COLO829 (cell line): ENCODE data around the gene PRRX2.

Source experiments
- DNase-seq: peaks from one replicate; pipeline ENCODE4 v3.0.0; 2012; ENCODE audit warnings: low spot score

The PRRX2 gene

DNA sequence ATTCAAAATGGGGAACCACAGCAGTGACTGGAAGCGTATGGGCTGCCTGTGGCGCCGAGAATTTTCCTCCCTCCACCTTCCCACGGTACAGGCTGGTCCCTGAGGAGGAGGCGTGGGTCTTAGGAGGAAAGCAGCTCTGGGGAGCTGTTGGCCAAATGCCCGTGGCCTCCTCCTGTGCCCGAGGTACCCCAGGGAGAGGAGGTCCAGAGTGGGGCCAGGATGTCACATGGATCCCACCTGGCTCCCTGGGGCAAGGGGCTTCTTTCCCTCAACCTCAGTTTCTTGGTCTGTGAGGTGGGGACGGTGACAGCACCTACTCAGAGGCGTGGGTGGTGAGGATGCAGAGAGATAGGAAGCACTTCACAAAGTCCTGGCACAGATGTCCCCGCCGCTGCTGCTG, 16.5 kb downstream of the PRRX2 start:
- DNase-seq: no peak

DNA sequence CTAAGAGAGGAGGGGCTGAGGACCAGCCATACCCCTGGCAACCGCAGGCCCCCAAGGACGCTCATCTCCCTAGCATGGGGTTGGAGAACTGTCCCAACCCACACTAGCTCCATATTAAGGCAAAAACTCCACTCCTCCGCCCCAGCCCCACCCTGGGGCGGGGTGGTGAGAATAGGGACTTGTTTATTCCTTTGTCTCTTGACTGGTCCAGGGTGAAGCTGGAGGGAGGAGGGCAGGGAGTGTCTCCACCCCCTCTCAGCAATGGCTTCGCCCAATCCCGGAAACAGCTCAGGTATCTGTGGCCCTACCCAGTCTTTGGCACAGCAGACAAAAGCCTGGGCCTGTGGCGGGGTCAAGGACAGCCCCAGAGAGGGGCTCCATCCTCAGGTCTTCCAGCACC, 16.9 kb downstream of the PRRX2 start:
- DNase-seq: no peak

DNA sequence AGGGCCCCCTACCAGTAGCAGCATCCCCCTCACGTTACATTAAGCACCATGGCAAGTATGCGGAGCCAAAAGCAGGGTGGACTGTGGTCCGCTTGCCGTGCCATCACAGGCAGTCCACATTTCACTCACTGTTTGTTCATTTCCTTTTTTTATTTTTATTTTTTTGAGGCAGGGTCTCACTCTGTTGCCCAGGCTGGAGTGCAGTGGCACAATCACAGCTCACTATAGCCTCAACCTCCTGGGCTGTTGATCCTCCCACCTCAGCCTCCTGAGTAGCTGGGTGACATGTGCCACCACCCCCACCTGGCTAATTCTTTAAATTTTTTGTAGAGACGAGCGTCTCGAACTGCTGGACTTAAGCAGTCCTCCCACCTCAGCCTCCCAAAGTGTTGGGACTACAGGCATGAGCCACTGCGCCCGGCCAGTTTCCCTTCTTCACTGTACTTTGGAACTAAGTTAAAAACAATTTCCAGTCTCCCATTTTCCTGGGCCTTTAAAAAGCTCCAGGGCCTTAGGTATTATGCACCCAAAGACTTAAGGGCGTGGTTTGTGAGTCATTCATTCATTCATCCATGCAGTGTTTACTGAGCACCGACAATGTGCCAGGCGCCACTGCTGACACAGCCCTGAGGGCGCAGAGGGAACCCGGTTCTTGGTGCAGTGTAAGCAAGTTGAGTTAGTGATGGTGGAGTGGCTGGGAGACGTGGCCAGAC, 19.9 kb downstream of the PRRX2 start:
- no peak for DNase-seq

DNA sequence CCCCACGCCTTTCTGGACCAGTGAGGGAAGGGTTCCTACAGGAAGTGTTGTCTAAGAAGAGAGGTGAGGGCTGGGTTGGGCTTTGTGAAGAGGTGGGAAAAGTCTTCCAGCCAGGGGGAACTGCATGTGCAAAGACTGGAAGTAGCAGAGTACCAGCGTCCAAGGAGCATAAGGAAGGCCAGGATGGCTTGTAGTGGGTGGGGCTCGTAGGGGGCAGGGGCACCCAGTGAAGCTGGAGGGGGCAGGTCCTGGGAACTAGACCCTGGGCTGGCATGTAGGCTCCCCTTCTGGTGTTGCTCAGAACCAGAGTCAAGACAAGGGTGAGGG, 20.4 kb downstream of the PRRX2 start:
- no peak for DNase-seq

DNA sequence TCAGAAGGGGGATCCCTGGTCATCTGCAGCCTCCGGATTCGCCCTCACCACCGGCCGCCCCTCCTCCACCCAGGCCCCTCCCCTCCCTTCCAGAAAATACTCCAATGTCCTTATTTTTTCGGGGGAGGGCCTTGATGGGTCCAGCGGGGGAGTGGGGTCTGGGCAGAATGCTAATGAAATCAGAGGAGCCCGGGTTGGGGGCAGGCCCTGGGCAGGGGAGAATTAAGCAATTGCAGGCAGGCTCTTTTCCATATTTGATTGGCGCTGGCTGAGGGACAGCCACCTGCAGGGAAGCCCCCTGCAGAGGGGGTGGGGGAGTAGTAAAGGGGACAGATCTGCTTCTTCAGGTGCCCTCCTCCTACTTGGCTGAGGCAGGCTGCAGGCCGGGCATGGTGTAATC, 21.3 kb downstream of the PRRX2 start:
- DNase-seq: no peak

DNA sequence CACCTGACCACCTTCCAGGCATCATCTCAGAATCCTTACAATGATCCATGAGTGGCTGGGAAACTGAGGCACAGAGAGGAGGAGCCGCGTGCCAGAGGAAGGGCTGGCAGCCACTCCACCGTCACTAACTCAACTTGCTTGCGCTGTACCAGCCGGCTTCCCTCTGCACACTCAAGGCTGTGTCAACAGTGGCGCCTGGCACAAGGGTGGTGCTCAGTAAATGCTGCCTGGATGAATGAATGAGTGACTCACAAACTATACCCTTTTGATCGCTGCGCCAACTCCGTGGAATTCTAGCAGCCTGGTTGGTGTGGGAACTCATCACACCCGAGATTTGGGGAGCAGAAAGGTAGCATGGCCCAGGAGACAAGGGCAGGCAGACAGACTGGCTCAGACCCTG, 21.9 kb downstream of the PRRX2 start:
- no peak for DNase-seq

DNA sequence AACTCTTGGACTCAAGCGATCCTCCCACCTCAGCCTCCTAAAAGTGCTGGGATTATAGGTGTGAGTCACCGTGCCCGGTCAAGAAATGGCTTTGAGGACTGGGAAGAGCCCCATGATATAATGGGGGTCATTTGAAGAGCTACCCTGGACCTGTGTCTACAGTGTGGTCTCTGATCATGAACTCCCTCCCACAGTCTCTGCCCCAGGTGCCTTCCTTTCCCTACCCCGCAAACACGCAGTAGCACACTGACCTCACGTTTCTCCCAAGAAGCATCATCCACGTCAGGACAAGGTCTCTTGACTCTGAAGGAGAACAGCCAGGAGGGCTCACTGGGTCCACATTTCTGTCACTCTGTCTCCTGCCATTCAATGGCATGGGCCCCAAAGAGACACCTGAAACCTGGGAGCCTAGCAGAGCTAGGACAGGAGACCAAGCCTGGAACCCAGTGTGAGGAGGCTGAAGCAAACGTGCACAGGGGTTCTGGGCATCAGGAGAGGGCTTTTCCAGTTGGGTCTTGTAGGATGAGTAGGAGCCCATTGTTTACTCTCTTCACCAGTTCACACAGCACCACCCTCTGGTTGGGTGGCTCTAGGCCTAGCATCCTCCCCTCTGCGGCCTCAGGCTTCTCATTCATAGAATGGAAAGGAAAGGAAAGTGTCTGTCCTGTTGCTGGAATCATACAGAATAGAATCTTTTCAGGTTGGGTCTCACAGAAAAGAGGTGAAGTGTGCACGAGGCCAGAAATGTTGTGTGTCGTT, 23.0 kb downstream of the PRRX2 start:
- no peak for DNase-seq

DNA sequence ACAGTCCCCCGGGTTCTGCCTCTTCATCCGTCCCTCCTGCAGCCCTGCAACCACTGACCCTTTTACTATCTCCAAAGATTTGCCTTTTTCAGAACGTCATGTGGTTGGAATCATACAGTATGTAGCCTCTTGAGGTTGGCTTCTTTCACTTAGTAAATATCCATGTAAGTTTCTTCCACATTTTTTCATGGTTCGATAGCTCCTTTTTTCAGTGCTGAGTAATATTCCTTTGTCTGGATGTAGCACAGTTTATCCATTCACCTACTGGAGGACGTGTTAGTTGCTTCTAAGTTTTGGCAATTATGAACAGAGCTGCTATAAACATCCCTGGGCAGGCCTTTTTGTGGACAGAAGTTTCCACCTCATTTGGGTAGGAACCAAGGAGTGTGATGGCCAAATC, 27.1 kb downstream of the PRRX2 start:
- no peak for DNase-seq

DNA sequence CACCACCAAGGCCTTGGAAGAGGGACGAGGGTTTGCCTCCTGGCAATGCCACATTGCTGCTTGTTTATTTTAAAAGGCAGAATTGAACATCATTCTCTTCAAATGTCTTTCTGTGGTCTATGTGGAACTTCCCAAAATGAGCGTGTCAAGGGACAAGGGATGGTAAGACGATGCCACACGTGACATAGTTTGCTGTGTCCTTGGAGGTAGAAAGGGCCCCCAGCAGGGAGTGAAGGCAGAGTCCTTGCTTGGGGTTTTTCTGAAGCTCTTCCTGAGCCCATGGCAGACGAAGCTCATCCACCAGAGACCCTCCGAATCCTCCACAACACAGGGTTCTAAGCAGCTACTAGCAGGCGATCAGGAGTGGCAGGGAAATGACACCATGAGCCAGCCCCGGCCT, 28.3 kb downstream of the PRRX2 start:
- DNase-seq: no peak

DNA sequence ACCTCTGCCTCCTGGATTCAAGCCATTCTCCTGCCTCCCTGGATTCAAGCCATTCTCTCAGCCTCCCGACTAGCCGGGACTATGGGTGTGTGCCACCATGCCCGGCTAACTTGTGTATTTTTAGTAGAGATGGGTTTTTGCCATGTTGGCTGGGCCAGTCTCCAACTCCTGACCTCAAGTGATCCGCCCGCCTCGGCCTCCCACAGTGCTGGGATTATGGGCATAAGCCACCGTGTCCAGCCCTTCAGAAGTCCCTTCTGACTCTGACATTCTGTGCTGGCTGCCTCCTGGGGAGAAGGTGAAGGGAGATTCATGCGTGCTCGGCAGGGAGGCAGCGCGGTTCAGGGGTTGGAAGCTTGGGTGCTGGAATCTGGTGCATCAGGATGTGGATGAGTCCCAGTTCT, 28.8 kb downstream of the PRRX2 start:
- no peak for DNase-seq

DNA sequence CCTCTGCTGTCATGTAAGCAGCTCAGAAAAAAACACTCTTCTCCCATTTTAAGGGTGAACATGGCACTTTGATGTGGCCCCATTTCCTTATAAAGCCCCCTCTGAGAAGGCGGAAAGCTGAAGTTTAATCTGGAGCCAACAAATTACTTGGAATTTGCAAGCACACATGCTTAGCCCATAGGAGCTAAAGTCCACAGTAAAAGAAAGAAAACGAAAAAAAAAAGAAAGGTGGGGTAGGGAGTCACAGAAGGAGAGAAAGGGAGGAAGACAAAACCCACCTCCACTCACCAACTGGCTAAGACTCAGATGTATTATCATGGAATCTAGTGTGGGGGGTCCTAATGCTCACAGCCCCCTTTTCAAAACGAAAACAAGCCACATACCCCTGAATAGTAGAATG, 30.4 kb downstream of the PRRX2 start:
- DNase-seq: no peak

DNA sequence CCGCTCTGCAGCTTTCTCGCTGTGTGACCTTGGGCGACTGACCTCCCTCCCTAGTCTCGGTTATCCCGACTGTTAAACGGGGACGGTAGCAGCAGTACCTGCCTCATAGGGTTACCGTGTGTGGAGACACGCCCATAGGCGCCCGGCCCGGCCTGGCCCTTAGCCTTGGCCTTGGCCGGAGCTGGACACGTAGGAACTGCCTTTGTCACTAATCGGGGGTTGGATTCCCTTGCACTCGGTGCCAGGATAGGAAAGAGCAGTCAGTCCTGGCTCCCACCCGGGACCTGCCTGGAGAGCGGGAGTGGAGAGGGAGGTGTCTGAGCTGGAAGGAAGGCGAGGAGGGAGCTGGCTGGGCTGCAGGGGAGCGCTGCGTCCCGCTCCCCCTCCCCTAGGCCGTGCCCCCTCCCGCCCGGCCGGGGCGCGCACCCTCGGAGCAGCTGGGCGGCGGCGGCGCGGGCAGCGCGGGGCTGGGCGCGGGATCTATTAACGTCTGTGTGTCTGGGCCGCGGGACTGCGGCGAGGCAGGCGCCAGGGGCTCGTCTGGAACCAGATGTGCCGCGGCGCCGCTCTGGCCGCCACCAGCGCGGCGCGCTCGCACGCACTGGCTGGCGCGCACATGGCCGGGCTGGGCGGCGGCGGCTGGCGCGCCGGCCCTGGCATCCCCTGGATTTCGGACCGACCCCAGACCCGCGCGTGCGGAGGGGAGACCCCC, 31.7 kb downstream of the PRRX2 start:
- DNase-seq: no peak

DNA sequence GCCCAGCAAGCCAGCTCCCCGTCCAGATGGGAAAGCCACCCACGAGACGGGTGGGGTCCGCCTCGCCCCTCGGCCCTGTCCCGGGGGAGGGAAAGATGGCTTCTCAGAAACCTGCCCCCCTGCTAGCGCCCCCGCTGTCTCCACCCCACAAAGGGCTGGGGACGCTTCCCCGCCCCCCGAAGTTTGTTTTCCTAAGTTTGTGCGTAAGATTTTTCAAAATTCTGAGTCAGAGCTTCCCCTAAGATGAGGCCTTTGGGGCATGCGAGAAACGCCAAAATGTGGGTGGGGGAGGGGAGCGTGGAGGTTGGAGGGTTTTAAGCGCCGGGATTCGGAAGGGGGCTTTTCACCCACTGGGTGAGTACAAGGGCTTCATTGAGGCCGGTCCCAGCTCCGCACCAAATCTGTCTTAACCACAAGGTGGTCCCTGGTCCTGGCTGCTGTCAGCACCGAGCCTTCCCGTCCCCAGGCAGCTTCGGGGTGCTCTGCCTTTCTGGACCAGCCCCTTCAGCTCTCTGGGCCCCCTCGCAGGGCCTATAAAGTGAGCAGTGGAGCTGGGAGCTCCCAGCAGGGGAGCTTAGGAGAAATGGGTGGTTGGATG, 32.3 kb downstream of the PRRX2 start:
- no peak for DNase-seq

DNA sequence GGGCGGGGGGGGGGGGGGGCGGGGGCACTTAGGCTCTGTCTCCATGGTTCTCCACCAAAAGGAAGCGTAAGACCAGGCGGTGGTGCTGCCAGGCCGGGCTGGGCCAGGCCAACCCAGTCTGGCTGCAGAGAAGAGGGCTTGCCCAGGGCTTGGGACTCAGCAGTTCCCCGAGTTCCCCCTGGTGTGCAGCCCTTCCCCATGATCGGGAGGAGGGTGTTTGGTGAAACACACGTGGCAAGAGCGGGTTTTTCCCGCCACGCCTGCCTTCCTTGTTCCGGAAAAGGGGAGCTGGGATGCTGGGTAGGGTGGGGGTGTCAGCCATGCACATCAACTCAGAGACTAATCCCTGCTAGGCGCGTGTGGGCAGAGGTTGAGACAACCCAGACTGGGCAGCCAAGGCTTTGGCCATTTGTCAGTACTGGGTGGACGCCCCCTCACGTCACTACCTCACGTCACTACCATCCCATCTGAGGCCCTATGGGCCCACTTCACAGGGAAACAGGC, 32.9 kb downstream of the PRRX2 start:
- no peak for DNase-seq

DNA sequence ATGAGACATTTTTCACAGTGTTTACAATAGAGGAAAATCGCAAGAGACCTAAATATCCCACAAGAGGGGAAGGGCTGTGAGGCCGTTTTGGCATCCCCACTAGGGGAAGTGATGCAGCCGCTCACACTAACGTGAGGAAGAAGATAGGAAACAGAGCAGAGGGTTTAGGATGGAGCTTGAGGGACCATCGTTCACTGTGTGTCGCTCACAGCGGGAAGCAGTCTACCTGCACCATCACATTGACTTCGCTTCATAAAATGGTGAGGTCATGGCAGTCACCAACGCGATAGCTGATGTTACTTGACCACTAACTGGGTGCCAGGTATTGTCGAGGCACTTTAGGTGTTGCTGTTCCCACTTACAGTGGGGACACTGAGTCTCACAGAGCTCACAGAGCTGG, 35.6 kb downstream of the PRRX2 start:
- no peak for DNase-seq

DNA sequence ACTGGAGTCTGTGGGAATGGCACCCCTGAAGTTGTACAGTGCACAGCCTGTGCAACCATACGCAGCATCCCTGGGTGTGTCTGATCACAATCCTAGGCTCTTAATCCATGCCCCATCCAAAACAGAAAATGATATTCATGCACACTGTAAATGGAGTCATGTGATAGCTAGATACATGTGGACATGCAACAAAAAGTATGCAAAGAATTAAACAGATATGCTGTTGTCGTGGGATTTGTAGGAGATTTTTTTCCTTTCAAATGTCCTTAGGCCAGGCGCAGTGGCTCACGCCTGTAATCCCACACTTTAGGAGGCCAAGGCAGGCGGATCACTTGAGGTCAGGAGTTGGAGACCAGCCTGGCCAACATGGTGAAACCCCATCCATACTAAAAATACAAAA, 36.1 kb downstream of the PRRX2 start:
- no peak for DNase-seq

DNA sequence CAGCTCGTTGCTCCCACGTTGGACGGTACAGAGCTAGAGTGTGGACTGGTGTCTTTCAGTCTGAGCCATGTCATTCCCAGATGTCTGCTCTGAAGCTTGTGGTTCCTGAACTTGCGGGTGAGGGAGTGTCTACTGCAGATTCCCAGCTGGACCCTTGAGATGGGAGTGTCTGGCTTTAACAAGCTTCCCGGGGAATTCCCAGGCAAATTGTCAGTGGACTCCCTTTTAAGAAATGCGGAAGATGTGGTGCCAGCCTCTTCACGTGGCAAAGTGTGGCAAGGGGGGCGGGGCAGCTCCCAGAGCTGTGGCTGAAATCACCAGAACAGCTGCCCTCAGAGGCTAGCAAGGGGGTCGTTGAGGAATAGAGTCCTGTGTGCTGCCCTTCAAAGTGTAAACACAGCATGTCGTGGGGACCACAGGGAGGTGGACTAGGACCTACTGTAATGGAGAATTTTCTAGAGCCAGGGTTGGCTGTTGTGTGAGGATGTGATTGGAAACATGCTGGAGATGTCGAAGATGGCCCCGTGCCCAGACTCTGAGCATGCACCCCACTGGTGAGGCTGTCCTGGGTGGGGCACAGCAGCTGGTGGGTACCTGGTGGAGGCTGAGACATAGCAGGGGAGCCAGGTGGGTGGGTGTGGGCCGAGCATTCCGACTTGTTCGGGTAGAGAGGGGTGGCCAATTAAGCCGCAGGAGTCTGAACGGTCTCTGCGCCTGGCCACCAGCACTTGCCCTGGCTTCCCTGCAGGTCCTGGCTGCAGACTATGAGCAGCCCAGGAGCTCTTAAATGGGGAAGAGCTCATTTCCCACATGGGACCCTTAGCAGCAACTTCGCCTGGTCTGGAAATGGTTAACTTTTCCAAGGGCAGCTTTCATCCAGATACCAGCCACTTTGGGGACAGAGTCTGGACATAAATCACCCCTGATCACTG, 37.4 kb downstream of the PRRX2 start:
- no peak for DNase-seq

DNA sequence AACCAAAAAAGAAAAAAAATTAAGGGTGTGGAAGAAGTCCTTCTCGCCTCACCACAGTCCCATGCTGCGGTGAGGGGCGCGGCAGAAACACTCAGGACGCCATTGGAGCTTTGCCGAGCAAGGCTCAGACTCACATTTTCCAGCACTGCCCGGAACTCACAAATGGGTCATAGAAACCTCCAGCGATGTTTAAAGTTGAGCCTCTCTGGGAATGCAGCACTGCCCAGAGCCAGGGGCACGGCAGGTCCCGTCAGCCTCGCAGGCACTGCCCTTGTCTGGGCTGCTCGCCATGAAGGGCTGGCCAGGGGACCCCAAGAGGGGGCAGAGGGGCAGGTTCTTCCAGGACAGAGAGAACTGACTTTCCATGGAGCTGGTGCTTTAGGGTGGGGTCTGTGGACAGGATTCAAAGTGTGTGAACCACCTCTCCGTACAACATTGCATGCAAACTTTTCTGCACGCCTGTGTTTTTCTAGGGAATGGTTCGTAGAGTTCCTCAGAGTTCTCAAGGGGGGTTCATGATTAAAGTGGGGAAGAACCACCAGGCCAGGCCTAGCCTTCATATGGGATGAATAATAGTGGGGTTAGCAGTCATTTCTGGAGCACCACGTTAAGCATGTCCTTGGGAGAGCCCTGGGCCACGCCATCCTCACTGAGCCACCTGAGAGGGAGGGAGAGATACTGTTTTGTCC, 38.4 kb downstream of the PRRX2 start:
- DNase-seq: no peak

DNA sequence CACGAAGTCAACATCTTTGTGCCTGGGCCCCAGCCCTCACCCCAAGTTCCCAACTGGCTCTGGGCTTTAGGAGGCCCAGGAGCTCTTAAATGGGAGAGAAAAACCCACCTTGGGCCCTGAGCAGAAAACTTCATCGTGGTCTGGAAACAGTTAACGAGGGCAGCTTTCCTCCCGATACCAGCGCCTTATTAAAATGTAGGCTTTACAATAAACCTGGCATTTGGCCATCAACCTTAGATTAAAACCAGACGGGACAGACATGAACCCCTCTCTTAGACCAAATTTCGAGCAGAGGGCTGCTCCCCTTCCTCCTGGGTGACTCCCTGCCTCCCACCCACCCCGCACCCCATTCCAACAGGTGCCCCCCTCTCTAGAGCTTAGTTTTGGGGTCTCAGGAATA, 39.4 kb downstream of the PRRX2 start:
- DNase-seq: no peak

DNA sequence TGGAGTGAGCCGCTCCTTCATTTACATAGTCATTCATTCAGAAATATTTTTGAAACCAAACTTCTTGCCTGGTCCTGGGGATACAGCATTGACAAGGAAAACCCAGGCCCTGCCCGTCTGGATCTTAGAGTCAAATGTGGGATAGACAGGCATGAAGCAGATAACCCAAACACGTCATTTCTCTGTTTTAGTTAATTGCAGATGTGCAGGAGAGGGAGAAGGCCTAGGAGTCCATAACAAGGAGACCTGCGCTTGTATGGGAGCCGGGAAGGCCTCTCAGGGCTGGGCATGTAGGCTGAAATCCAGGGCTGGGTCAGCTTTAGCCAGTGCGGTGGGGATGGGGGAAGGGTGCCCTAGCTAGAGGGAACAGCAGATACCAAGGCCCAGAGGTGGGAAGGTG, 43.3 kb downstream of the PRRX2 start:
- no peak for DNase-seq
